GM12874 (cell line): ENCODE results near the gene DLK1.

Experiments used
- CTCF ChIP-seq: IDR thresholded peaks from 2 replicates; pipeline ENCODE4 v1.5.1; 2011; ENCODE audit warnings: low read depth, mild to moderate bottlenecking, control low read depth, low read length, moderate library complexity; ENCODE audit not compliant: insufficient read depth

DLK1 gene

GRCh38 chr14:100724536-100724935 lies 2.2 kb upstream of the DLK1 start:
- TF ChIP-seq CTCF = no peak

- TF ChIP-seq CTCF = no peak
Observed at GRCh38 chr14:100725587-100726387, 905 bp upstream of the DLK1 start.

- no peak for TF ChIP-seq CTCF
Observed at GRCh38 chr14:100727086-100727872, 587 bp downstream of the DLK1 start.

GRCh38 chr14:100727873-100728240 lies 1.2 kb downstream of the DLK1 start:
- TF ChIP-seq CTCF = no peak

- TF ChIP-seq CTCF = no peak
Observed at GRCh38 chr14:100728962-100729361, 2.3 kb downstream of the DLK1 start.

GRCh38 chr14:100729982-100730381 lies 3.3 kb downstream of the DLK1 start:
- TF ChIP-seq CTCF = no peak

GRCh38 chr14:100730581-100730980 lies 3.9 kb downstream of the DLK1 start:
- TF ChIP-seq CTCF = no peak
